22Rv1 (cell line): ENCODE measurements around the gene COX8A.

Source experiments
- CTCF ChIP-seq: fragments of 450-650 bp; IDR thresholded peaks from 2 replicates; pipeline ENCODE4 v1.5.1; 2017; ENCODE audit warnings: mild to moderate bottlenecking
- ZFX ChIP-seq: fragments of 450-650 bp; IDR thresholded peaks from 2 replicates; pipeline ENCODE4 v1.6.1; 2017; ENCODE audit warnings: antibody characterized with exemption, borderline replicate concordance

- TF ChIP-seq CTCF = no peak
- TF ChIP-seq ZFX = no peak
Measured at GRCh38 chr11:63979426-63979825, 5.0 kb downstream of the COX8A start.
